WTC11 (cell line): ENCODE data around the gene OTOG. TPM values are rescaled to one million over a fixed set of nuclear protein-coding genes. Genes with fewer than 3 reads are reported as not detected.

Experiments used
- ATAC-seq: fragments of 200-7000 bp; cut with Tn5 transposase; 2 replicates; pipeline ENCODE4 v1.10.0; 2021; ENCODE audit warnings: mild to moderate bottlenecking, moderate library complexity
- CTCF ChIA-PET: fragments of 300-600 bp; sonication (Branson Sonifier 250); formaldehyde crosslinking; loops from one replicate; lab custom pipeline; 2021; ENCODE audit warnings: antibody characterized with exemption; lab: Charles Lee
- POLR2A ChIA-PET: fragments of 350-600 bp; sonication (Branson Sonifier 250); formaldehyde crosslinking; loops from one replicate; lab custom pipeline; 2021; ENCODE audit warnings: antibody characterized with exemption; lab: Charles Lee
- DNase-seq: peaks from one replicate; pipeline ENCODE4 v3.0.0; 2021; ENCODE audit warnings: low spot score
- H3K27ac Mint-ChIP-seq: 2 replicates; pipeline ENCODE4 v1.8.0; 2021; ENCODE audit warnings: mixed read lengths
- H3K27me3 Mint-ChIP-seq: 2 replicates; pipeline ENCODE4 v1.8.0; 2021; ENCODE audit warnings: low read depth, mild to moderate bottlenecking, moderate library complexity, mixed read lengths
- H3K36me3 Mint-ChIP-seq: 2 replicates; pipeline ENCODE4 v1.8.0; 2021; ENCODE audit warnings: mixed read lengths
- H3K4me1 Mint-ChIP-seq: 2 replicates; pipeline ENCODE4 v1.8.0; 2022; ENCODE audit warnings: mixed read lengths
- H3K4me3 Mint-ChIP-seq: 2 replicates; pipeline ENCODE4 v1.8.0; 2021; ENCODE audit warnings: mild to moderate bottlenecking, moderate library complexity, mixed read lengths
- H3K9me3 Mint-ChIP-seq: 2 replicates; pipeline ENCODE4 v1.8.0; 2021; ENCODE audit warnings: mixed read lengths
- ATF2 ChIP-seq: sonication (generic); formaldehyde crosslinking; IDR thresholded peaks from 2 replicates; pipeline ENCODE4 v1.8.1; 2022; ENCODE audit warnings: low read depth, missing genetic modification reagents, borderline replicate concordance
- ATF6 ChIP-seq: sonication (generic); formaldehyde crosslinking; IDR thresholded peaks from 2 replicates; pipeline ENCODE4 v1.8.1; 2023; ENCODE audit warnings: mild to moderate bottlenecking, missing genetic modification reagents
- CBFB ChIP-seq: sonication (generic); formaldehyde crosslinking; IDR thresholded peaks from 2 replicates; pipeline ENCODE4 v1.8.1; 2022; ENCODE audit warnings: mild to moderate bottlenecking, low read depth, missing genetic modification reagents
- CREB1 ChIP-seq: sonication (generic); formaldehyde crosslinking; IDR thresholded peaks from 2 replicates; pipeline ENCODE4 v1.8.0; 2023; ENCODE audit warnings: mild to moderate bottlenecking, missing genetic modification reagents
- E2F1 ChIP-seq: sonication (generic); formaldehyde crosslinking; IDR thresholded peaks from 2 replicates; pipeline ENCODE4 v1.8.0; 2022; ENCODE audit warnings: mild to moderate bottlenecking, missing genetic modification reagents
- E2F4 ChIP-seq: sonication (generic); formaldehyde crosslinking; IDR thresholded peaks from 2 replicates; pipeline ENCODE4 v1.8.1; 2022; ENCODE audit warnings: low read depth, mild to moderate bottlenecking, moderate library complexity, missing genetic modification reagents, borderline replicate concordance
- ESRRA ChIP-seq: sonication (generic); formaldehyde crosslinking; IDR thresholded peaks from 2 replicates; pipeline ENCODE4 v1.8.1; 2022; ENCODE audit warnings: mild to moderate bottlenecking, missing genetic modification reagents, borderline replicate concordance
- GRHL2 ChIP-seq: fragments of 250-450 bp; sonication (Bioruptor Pico); IDR thresholded peaks from 2 replicates; pipeline ENCODE4 v1.8.0; 2022; ENCODE audit warnings: mild to moderate bottlenecking, moderate library complexity; ENCODE audit not compliant: insufficient replicate concordance, severe bottlenecking
- JAZF1 ChIP-seq: fragments of 250-450 bp; sonication (Bioruptor Pico); IDR thresholded peaks from 2 replicates; pipeline ENCODE4 v1.9.0; 2021; ENCODE audit warnings: moderate library complexity, mild to moderate bottlenecking, inconsistent platforms
- MXD4 ChIP-seq: fragments of 250-450 bp; sonication (Bioruptor Pico); IDR thresholded peaks from 2 replicates; pipeline ENCODE4 v1.8.0; 2021; ENCODE audit warnings: mild to moderate bottlenecking, moderate library complexity, borderline replicate concordance
- NR3C1 ChIP-seq: sonication (generic); formaldehyde crosslinking; conservative IDR thresholded peaks from 2 replicates; pipeline ENCODE4 v1.8.1; 2023; ENCODE audit warnings: low read depth, mild to moderate bottlenecking, missing genetic modification reagents
- RELA ChIP-seq: sonication (generic); formaldehyde crosslinking; IDR thresholded peaks from 2 replicates; pipeline ENCODE4 v1.8.1; 2022; ENCODE audit warnings: missing genetic modification reagents, mild to moderate bottlenecking, borderline replicate concordance
- SP1 ChIP-seq: sonication (generic); formaldehyde crosslinking; conservative IDR thresholded peaks from 2 replicates; pipeline ENCODE4 v1.8.1; 2022; ENCODE audit warnings: missing genetic modification reagents
- ZBTB43 ChIP-seq: sonication (generic); formaldehyde crosslinking; IDR thresholded peaks from 2 replicates; pipeline ENCODE4 v1.8.1; 2023; ENCODE audit warnings: mild to moderate bottlenecking, missing genetic modification reagents
- ZNF138 ChIP-seq: sonication (generic); formaldehyde crosslinking; conservative IDR thresholded peaks from 2 replicates; pipeline ENCODE4 v1.8.1; 2022; ENCODE audit warnings: mild to moderate bottlenecking, moderate library complexity, missing genetic modification reagents
- ZNF396 ChIP-seq: fragments of 250-450 bp; sonication (Bioruptor Pico); IDR thresholded peaks from 2 replicates; pipeline ENCODE4 v1.8.0; 2021; ENCODE audit warnings: mild to moderate bottlenecking, moderate library complexity, borderline replicate concordance
- ZNF416 ChIP-seq: fragments of 250-450 bp; sonication (Bioruptor Pico); IDR thresholded peaks from 2 replicates; pipeline ENCODE4 v1.9.0; 2021; ENCODE audit warnings: mild to moderate bottlenecking, inconsistent platforms
- total RNA-seq: library from RNA; stranded (reverse); gene quantifications from 3 replicates; pipeline ENCODE4 v1.2.3, GENCODE V29; 2021
- TF ChIP-seq, protein P1 (sequence below): sonication (generic); formaldehyde crosslinking; IDR thresholded peaks from 2 replicates; pipeline ENCODE4 v1.8.1; 2022; ENCODE audit warnings: mild to moderate bottlenecking, moderate library complexity, missing genetic modification reagents
- TF ChIP-seq, protein P2 (sequence below): sonication (generic); formaldehyde crosslinking; IDR thresholded peaks from 2 replicates; pipeline ENCODE4 v1.8.0; 2023; ENCODE audit warnings: missing genetic modification reagents
- TF ChIP-seq, protein P3 (sequence below): fragments of 250-450 bp; sonication (Bioruptor Pico); IDR thresholded peaks from 2 replicates; pipeline ENCODE4 v1.9.0; 2021; ENCODE audit warnings: mild to moderate bottlenecking

The OTOG gene
- total RNA-seq, 1 experiment from 2014 or later = 1.4 TPM

DNA sequence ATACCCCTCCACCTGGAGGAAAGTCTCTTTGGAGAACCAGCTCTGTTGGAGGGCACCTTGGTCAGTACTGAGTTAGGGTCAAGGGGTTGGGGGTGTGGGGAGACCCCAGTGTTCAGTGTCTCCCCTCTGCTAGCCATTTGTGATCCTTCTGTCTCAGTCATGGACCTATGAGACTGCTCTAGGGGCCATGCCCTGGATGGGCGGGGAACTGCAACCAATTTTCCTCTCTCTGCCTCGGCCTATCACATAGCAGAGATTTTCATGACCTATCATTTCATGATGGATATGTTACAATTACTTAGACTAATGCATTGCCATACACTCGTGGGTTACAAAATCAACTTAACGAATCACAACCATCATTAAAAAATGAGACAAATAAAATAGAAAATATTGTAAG, 7.4 kb downstream of the OTOG start:
- peak; percentile 71 for ATAC-seq
- H3K4me1 Mint-ChIP-seq = peaks cover 3% of the 10 kb centered on the region; the same call in 1 of the 2 replicates
- TF ChIP-seq ATF2 (CRISPR knock-in tag) = no peak
- TF ChIP-seq ATF6 (CRISPR knock-in tag) = no peak
- no peak for TF ChIP-seq RELA (CRISPR knock-in tag)
- TF ChIP-seq GRHL2 (CRISPR knock-in tag) = no peak
- no peak for TF ChIP-seq MXD4 (CRISPR knock-in tag)
- TF ChIP-seq ZNF416 (CRISPR knock-in tag) = no peak
- TF ChIP-seq CBFB (CRISPR knock-in tag) = no peak
- TF ChIP-seq SP1 = no peak
- TF ChIP-seq E2F4 (CRISPR knock-in tag) = no peak
- no peak for TF ChIP-seq CREB1 (CRISPR knock-in tag)
- TF ChIP-seq, protein P1, sequence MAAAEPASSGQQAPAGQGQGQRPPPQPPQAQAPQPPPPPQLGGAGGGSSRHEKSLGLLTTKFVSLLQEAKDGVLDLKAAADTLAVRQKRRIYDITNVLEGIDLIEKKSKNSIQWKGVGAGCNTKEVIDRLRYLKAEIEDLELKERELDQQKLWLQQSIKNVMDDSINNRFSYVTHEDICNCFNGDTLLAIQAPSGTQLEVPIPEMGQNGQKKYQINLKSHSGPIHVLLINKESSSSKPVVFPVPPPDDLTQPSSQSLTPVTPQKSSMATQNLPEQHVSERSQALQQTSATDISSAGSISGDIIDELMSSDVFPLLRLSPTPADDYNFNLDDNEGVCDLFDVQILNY (CRISPR knock-in tag) = no peak
- no peak for TF ChIP-seq E2F1 (CRISPR knock-in tag)
- no peak for TF ChIP-seq ZNF138
- TF ChIP-seq ZBTB43 (CRISPR knock-in tag) = no peak
- TF ChIP-seq, all 79 proteins: peak for 0
- POLR2A ChIA-PET = no interaction called here
- Mint-ChIP-seq H3K27me3 (no peaks in the 10 kb centered on the region; the same call in 1 of the 2 replicates), H3K27ac (no peak overlapping the region), H3K36me3 (no peaks in the 10 kb centered on the region), H3K9me3 (no peaks in the 10 kb centered on the region), H3K4me3 (no peak overlapping the region)
- no peak for DNase-seq
- CTCF ChIA-PET = interaction anchor here (1.9 kb wide), 1 partner anchor 10 kb away, joined by 10 read pairs; no protein-coding TSS in a partner anchor

- H3K4me3 Mint-ChIP-seq = no peak overlapping the region
- no peaks in the 10 kb centered on the region for H3K9me3 Mint-ChIP-seq
- no peaks in the 10 kb centered on the region for H3K27me3 Mint-ChIP-seq
- H3K4me1 Mint-ChIP-seq = no peaks in the 10 kb centered on the region
- no peak for ATAC-seq
- peak; percentile 1 for DNase-seq
- CTCF ChIA-PET = interaction anchor here (1.2 to 3.8 kb wide), 2 partner anchors 9 to 29 kb away, joined by 4 to 17 read pairs; partner anchors contain the start of gene OTOG
- POLR2A ChIA-PET = no interaction called here
- no peak overlapping the region for H3K27ac Mint-ChIP-seq
- no peaks in the 10 kb centered on the region for H3K36me3 Mint-ChIP-seq
- TF ChIP-seq, protein P2, sequence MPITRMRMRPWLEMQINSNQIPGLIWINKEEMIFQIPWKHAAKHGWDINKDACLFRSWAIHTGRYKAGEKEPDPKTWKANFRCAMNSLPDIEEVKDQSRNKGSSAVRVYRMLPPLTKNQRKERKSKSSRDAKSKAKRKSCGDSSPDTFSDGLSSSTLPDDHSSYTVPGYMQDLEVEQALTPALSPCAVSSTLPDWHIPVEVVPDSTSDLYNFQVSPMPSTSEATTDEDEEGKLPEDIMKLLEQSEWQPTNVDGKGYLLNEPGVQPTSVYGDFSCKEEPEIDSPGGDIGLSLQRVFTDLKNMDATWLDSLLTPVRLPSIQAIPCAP (CRISPR knock-in tag) = no peak
- TF ChIP-seq ESRRA (CRISPR knock-in tag) = no peak
- no peak for TF ChIP-seq ZNF396 (CRISPR knock-in tag)
- TF ChIP-seq RELA (CRISPR knock-in tag) = no peak
- TF ChIP-seq NR3C1 (CRISPR knock-in tag) = no peak
- no peak for TF ChIP-seq JAZF1
- TF ChIP-seq, protein P3, sequence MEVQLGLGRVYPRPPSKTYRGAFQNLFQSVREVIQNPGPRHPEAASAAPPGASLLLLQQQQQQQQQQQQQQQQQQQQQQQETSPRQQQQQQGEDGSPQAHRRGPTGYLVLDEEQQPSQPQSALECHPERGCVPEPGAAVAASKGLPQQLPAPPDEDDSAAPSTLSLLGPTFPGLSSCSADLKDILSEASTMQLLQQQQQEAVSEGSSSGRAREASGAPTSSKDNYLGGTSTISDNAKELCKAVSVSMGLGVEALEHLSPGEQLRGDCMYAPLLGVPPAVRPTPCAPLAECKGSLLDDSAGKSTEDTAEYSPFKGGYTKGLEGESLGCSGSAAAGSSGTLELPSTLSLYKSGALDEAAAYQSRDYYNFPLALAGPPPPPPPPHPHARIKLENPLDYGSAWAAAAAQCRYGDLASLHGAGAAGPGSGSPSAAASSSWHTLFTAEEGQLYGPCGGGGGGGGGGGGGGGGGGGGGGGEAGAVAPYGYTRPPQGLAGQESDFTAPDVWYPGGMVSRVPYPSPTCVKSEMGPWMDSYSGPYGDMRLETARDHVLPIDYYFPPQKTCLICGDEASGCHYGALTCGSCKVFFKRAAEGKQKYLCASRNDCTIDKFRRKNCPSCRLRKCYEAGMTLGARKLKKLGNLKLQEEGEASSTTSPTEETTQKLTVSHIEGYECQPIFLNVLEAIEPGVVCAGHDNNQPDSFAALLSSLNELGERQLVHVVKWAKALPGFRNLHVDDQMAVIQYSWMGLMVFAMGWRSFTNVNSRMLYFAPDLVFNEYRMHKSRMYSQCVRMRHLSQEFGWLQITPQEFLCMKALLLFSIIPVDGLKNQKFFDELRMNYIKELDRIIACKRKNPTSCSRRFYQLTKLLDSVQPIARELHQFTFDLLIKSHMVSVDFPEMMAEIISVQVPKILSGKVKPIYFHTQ = no peak
Observed at GRCh38 chr11:17556999-17557398, 9.9 kb downstream of the OTOG start.
